SHP77 treated with DMSO at 0.1 percent for 48 hours (cell line): Measurements from ENCODE around the gene TNRC6C.
"Not testable (repeated sequence)": the region's sequence is repeated elsewhere in the genome, so short reads cannot be mapped to it uniquely, and the experiment has no call there.

ENCODE experiments used
- DNase-seq: peaks from one replicate; lab custom pipeline; 2025; lab: John Stamatoyannopoulos, UW

The TNRC6C gene

DNA sequence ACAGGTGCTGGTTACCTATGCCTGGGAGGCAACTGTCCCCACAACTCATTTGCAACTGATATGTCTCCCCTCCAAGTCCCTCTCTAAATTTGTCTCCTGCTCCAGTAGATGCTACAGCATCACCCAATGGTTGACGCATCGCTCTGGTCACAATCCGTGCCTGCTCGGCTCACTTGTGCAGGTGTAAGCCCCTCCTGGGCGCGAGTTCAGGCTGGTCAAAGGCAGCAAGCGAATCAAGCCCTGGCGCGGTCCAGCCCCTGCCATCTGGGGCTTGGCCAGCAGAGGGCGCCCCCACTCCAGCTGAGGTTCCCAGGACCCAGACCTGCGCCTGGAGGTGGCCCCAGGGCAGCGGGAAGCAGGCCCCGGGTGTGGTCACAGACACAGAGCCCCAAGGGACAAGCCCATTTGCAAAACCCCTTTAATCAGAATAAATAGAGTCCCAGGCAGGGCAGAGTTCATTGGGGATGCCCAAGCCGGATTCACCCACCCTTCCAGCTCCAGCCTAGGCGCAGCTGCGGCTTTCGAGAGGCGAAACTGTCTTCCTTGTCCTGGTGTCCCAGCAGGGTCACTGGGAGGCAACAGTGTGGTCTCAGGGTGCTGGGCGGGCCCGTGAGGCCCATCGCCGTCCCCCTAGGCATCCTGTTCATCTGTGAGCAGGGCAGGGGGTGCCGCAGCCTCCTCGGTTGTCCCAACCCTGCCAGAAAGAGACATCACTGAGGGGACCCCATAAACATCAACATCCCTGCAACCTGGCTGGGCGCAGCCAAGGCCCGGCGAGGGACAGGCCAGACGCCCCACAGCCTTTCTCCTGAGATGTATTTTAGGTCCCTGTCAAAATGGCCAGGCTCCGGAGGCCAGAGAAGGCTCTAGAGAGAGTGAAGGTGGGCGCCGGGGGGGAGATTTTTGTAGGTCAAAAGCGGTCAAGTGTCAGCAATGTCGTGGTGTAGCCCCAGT, 154.3 kb downstream of the TNRC6C start:
- DNase-seq, result peak; percentile 45

DNA sequence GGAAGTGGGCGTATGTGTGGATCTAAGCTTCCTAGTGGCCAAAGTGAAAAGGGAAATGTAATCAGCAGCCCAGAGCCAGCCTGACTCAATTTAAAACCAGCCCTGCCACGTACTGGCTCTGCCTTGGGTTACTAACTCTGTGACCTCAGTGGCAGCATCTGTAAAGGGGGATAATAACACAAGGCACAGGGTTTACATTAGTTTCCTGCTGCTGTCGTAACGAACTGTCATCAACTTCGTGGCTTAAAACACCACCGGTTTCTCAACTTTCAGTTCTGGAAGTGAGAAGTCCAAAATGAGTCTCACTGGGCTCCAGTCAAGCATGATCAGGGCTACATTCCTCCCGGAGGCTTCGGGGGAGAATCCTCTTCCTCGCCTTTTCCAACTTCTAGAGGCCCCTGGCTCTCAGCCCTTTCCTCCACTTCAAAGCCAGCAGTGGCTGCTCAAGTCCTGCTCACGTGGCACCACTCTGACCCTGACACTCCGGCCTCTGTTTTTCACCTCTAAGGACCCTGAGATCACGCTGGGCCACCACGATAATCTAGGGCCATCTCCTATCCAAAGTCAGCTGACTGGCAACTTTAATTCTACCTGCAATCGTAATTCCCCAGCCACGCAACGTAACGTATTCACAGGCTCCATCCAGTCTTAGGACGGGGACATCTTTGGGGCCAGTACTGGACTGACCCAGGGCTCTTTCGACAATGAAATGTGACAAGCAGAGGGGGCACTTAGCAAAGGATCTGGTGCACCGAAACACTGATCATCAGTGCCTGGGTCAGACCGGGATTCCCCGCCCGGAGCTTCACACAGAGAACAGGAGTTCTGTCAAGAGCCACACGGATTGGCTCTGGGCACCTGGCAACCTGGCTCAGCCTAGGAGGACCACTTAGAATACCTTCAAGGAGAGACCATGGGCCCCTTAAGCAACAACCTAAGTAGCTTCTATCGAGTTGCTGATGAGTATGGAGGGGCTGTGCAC, 155.6 kb downstream of the TNRC6C start:
- DNase-seq, result no peak

DNA sequence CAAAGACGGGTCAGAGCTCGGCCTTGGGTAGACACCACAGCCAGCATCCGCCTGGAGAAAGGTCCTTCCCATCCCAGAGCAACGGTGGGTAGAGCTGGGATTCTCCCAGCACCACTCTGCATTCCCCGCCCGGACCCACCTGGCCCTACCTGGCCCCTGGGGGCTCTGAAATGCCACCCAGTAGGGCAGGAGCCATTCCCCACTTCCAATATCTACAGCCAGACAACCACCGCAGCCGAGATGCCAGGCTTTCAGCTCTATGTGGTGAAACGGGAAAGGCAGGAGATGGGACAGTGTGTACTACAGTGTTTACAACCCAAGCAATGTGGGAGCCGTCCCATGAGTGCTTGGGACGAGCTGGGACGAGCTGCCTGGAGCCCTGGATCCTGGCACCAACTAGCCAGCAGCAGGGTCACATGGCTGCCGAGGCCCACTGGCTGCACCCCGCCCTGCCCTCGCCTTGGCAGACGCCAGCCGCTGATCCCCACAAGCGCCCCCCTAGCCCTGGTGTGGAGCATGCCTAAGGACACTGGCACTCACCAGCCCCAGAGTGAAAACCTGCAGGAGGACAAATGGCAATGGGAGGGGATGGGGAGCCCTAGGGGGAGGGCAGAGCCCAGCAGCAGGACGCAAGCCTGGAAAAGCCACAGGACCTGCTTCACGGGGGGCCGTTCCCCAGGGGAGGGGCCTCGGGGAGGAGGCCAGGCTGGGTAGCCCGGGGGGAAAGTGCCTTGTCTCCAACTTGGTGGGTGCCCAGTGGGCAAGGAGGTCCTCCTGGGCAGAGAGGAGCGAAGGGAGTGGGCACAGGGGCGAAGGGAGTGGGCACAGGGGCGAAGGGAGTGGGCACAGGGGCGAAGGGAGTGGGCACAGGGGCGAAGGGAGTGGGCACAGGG, 156.6 kb downstream of the TNRC6C start:
- no peak for DNase-seq

DNA sequence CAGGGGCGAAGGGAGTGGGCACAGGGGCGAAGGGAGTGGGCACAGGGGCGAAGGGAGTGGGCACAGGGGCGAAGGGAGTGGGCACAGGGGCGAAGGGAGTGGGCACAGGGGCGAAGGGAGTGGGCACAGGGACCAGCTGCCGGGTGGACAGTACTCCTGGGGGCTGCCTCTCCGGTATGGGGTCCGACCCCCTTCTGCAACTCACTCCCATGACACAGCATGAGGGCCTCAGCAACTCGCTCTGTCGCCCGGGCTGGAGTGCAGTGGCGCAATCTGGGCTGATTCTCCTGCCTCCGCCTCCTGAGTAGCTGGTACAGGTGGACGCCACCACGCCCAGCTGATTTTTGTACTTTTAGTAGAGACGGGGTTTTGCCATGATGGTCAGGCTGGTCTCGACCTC, 157.3 kb downstream of the TNRC6C start:
- DNase-seq, result not testable (repeated sequence)

DNA sequence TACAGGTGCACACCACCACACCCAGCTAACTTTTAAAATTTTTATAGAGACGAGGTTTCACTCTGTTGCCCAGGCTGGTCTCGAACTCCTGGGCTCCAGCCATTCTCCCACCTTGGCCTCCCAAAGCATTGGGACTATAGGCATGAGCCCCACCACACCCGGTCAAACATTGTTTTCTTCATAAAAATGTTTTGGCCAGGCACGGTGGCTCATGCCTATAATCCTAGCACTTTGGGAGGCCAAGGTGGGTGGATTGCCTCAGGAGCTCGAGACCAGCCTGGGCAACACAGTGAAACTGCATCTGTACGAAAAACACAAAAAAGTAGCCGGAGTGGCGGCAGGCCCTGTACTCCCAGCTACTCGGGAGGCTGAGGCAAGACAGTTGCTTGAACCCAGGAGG, 157.9 kb downstream of the TNRC6C start:
- no peak for DNase-seq

DNA sequence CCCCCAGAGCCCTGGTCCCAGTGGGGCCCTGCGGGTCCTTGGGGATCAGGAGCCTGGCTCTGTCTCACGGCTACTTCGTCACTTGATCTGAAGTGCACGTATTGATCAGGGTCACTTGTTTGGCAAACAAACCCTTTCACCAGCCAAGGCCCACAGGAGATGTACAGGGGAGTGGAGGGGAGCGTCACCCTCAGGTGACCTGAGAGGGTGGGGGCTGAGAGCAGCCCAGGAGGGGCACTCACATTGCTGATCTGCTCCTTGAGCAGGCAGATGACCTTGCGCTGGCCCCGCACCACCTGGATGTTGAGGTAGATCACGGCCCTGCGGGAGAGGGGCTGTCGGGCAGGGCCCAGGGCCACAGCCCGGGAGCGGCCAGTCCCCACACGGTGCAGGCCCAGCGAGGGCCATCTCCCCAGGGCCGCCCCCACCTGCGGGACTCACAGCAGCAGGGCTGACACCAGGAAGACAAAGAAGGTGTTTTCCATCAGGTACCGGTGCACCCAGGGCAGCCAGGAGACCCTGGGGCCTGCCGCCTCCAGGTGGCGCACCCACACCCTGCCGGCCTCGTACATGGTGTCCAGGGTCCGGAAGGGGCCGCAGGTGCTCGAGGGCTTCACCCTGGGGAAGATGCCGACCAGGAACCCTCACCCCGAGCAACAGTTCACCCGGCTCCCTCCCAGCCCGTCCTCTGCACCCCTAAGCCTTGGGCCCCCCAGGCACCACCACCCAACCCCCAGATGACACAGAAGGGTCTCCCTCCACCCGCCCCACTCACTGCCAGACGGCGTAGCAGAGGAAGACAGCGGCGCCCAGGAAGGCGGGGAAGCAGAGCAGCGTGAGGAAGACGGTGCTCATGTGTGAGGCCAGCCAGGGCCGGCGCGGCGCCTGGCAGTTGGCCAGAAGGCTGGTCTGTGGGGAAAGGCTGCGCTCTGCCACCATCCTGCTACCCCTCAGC, 158.8 kb downstream of the TNRC6C start:
- DNase-seq, result peak; percentile 81

DNA sequence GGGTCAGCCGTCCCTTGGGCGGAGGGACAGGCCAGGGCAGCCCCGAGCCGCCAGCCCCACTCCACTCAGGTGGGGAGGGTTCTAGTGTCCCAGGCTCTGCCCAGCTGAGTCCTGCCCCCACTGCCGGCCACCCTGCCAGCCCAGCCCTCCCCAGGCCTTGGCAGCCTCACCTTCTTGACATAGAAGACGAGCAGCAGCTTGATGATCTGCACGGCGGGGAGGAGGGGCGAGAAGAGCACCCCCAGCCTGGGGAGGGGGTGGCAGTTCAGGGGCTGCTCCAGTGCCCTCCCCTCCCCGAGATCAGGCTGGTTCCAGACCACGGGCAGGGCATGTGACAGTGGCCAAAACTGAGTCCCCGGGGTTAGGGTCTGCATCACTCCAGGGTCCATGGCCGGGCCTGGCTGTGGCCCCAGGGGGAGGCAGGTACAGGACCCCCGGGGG, 160.3 kb downstream of the TNRC6C start:
- no peak for DNase-seq

DNA sequence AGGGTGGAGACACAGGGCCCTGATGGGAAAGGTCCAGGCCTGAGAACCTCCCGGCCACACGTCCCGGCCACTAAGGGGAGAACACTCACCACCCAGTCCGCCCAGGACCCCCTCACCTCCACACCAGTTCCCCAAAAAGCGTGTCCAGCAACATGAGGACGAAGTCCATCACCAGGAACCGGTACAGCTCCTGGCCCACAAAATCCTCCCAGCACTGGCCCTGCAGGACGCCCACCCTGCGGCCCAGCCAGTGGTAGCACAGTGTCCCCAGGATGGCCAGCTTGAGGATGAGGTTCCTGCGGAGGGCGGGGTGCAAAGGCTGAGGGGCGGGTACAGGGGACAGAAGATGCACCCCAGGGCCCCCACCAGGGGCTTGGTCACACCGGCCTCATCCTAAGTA, 162.0 kb downstream of the TNRC6C start:
- DNase-seq, result no peak

DNA sequence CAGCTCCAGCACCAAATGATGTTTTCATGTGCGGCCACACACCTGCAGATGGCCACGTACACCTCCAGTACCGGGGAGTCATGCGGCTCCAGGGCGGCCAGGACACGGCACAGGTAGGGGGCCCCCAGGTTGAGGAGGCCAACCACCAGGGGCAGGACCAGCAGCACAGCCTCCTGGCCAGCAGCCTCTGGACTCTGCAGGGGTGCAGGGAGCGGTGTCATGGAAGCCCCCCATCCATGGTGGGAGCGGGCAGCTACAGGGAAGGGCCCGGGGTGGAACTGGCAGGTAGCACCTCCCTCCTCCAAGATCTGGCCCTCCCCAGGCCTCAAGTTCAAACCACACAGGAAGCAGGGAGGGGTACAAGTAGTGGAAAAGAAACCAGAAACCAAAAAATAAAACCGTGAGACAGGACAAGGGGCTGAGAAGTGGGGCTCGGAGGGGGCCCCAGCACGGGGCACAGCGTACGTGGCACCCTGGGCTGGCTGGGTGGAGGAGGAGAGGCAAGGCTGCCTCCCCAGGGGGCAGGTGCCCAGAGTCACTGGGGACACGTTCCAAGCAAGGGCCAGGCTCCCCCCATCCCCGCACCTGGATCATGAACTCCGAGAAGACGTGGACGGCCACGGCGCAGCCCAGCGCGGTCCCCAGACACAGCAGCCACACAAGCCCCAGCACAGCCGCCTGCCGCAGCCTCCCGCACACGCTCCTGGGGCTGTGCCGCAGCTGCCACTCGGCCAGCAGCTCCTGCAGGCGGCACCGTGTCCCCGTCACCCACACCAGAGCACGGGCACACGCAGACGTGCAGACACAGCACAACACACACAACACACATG, 162.7 kb downstream of the TNRC6C start:
- DNase-seq, result no peak

DNA sequence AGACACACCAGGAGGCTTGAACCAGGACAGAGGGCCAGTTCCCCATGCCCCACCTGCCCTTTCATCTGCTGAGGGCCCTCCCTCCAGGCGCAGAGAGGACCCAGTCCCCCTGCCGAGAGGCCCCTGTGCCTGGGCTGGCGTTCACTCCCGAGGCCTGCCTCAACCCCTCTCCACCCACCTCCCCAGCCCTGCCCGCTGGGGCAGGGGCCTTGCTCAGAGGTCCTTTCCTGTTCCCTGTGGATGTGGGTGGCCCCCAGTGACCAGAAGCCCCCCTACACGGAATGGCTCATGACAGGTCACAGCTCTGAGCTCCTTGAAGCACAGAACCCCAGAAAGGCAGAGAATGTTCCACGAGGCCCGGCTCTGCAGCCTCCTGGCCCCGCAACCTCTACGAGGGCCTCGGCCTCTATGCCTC, 163.3 kb downstream of the TNRC6C start:
- no peak for DNase-seq

DNA sequence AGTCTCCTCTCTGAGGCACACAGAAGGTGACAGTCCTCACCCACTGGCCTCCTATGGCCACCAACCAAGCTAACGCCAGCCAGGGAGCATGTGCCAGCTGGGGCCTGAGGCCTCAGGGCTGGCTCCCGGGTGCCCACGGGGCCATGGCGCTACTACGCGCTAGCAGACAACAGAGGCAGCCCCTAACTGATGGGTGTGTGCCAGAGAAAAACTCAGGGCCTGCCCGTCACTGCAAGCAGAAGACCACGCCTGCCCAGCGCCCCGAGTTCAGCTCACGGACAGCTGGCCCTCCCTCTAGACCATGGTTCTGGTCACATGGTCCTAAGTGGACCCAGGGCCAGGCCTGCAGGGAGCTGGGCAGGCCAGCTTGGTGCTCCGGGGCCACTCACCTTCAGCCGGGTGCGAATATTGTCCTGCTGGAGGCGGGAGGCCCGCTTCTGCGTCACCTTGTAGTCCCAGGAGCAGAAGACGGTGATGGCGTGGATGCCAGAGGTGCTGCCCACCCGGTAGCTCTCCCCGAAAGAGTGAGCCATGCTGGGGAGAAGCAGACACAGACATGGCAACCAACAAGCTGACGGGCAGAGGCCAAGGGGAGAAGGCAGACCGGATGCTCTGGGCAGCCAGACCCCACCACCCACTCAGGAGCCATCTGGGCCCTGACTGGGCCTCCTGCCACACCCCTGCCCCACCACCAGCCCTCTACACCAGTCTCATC, 163.9 kb downstream of the TNRC6C start:
- no peak for DNase-seq

DNA sequence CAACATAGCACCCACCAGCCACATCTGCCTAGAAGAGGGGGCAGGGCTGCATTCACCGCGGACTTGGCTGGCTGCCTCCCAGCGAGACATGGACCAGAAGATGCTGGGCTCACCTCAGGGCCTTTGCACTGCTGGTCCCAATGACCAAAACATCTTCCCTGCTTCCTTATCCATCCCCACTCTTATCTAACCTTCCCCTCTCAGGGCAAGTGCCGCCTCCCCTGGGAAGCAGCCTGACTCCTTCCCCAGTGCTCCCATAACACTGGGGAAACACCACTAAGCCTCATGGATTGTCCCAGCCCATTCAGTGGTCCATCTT, 164.4 kb downstream of the TNRC6C start:
- DNase-seq, result no peak

DNA sequence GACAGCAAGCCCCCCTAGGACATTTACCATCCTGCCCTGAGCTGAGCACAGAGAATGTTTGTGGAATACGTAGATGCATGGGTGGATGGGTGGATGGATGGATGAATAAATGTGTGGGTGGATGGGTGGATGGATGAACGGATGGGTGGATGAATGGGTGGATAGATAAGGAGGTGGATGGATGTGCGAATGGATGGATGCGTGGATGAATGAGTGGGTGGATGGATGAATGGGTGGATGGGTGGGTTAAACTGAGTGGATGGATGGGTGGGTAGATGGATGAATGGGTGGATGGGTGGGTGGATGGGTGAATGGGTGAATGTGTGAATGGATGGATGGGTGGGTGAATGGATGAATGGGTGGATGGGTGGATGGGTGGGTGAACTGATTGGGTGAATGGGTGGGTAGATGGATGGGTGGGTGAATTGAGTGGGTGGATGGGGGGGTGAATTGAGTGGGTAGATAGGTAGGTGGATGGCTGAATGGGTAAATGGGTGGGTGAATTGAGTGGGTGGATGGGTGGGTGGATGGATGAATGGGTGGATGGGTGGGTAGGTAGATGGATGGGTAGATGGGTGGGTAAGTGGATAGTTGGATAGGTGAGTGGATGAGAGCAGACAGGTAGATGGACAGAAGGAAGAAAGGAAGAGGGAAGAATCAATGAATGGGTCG, 164.9 kb downstream of the TNRC6C start:
- DNase-seq, result no peak

DNA sequence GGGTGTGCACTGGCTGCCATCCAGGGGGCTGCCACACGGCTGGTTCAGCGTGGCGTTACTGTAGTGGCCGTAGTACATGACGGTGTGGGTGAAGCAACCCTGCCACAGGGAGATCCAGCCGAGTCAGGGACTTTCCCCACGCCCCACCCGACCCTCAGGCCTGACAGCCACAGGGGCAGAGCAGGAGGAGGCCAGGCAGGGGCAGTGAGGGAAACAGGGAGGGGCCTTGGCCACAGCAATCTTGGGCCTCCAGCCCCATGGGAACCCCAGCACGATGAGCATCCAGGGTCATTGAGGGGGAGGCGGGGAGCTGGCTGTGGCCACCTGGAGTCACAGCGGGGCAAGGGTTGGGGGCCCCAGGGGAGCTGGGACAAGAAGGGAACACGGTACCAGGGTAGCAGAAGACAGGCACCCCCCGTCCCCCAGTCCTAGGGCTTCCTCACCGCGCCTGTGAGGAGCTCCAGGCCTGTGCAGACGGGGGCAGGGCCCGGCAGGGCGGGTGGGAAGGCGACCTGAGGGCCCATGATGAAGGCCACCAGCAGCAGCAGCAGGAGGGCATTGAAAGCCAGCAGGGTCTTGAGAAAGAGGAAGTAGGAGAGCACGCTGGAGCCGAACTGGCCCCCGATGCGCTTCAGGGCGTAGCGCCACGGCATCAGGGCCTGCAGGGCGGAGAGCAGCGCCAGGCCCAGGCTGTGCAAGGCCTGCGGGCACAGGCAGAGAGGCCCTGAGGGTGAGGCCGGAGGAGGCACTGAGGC, 165.8 kb downstream of the TNRC6C start:
- DNase-seq, result no peak

DNA sequence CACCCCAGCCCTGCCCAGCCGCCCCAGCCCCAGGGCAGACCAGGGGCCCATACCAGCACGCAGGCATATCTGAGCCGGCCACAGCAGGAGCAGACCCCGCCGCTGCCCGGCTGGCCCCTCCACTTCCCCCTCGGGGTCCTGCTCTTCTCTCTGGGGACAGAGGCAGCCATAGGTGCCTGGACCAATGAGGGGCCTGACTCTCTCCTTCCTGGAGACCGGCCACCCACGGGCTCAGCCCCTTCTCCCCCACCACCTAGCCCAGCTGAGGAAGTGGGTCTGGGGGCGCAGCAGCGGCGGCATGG, 166.3 kb downstream of the TNRC6C start:
- DNase-seq, result no peak

DNA sequence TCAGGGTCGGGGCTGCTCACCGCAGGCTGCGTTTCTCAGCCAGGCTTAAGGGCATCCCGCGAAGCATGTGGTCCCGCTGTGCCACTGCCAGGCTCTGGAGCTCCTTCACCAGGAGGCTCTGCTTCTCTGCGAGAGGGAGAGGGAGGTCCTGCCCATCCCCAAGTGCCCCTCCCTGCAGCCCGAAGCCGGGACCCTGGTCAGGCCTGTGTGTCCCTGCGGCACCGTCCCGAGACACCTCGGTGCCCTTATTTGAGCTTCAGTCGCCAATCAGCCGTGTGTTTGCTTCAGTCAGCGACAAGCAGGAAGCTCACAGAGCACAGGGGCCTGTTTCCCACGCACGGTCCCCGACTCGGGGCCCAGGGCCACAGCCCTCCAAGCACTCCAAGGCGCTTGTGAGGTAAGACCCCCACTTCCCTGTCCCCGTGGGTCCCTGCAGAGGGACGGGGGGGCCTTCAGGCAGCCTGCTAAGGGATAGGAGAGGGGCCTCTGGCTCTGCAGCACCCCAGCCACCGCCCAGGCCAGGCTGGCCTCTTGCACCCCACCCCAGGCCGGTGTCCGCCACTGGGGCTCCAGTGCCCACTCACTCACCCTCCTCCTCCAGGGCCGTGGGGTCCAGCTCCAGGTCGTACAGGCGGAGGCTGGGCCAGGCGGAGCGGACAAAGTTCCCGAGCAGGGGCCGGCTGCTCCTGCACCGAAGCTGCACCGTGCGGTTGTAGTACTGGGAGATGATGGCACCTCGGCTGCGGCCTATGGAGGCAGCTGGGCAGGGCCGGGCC, 166.8 kb downstream of the TNRC6C start:
- DNase-seq, result no peak
